Measurements from ENCODE around the gene BMPR1B. TPM values are rescaled to one million over a fixed set of nuclear protein-coding genes. Genes with fewer than 3 reads are reported as not detected.

Gene BMPR1B
- total RNA-seq, 3 donors from 2014 or later: 0.64 to 7.2 (median 2.0) TPM

GRCh38 chr4:95204267-95204844, 446.6 kb downstream of the BMPR1B start:
- H3K9me3 ChIP-seq: no peaks in the 10 kb centered on the region
- no peaks in the 10 kb centered on the region for H3K36me3 ChIP-seq
- no peak for TF ChIP-seq POLR2A (IDR thresholded peaks at IDR 0.05)
- TF ChIP-seq, protein P1, sequence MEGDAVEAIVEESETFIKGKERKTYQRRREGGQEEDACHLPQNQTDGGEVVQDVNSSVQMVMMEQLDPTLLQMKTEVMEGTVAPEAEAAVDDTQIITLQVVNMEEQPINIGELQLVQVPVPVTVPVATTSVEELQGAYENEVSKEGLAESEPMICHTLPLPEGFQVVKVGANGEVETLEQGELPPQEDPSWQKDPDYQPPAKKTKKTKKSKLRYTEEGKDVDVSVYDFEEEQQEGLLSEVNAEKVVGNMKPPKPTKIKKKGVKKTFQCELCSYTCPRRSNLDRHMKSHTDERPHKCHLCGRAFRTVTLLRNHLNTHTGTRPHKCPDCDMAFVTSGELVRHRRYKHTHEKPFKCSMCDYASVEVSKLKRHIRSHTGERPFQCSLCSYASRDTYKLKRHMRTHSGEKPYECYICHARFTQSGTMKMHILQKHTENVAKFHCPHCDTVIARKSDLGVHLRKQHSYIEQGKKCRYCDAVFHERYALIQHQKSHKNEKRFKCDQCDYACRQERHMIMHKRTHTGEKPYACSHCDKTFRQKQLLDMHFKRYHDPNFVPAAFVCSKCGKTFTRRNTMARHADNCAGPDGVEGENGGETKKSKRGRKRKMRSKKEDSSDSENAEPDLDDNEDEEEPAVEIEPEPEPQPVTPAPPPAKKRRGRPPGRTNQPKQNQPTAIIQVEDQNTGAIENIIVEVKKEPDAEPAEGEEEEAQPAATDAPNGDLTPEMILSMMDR (IDR thresholded peaks at IDR 0.05): no peak
- H3K4me3 ChIP-seq: no peak overlapping the region
- DNase-seq (ENCODE audit: low spot score in 2 of 2): no peak
- no peaks in the 10 kb centered on the region for H3K27me3 ChIP-seq
- intact Hi-C loops (cut with DNase I; ENCODE audit: low total_unique reads): no loop called here
- no peaks in the 10 kb centered on the region for H3K4me1 ChIP-seq
- no peak overlapping the region for H3K27ac ChIP-seq

DNA sequence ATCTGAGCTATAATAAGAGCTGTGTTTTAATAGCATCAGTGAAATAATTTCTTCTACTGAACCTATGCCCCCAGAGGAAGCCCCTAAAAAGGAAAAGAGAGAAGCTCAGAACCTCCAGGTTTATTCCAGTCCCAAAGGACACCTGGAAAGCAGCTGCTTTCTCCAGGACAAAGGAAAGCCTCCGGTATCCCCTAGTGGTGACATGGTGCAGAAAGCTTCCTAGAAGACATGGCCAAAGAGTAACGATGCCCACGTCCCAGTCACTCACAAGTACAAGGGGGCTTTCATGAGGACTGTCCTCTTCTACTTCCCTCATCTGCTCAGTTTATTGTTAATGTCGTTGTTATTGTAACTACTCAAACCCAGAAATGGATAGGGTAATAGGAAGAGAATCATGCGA, 447.1 kb downstream of the BMPR1B start:
- Histone ChIP-seq H3K4me1 (no peaks in the 10 kb centered on the region), H3K4me3 (no peak overlapping the region), H3K27ac (no peak overlapping the region), H3K9me3 (no peaks in the 10 kb centered on the region), H3K36me3 (no peaks in the 10 kb centered on the region), H3K27me3 (no peaks in the 10 kb centered on the region)
- TF ChIP-seq POLR2A (IDR thresholded peaks at IDR 0.05) (no peak), POLR2AphosphoS5 (IDR thresholded peaks at IDR 0.05) (no peak)
- TF ChIP-seq, protein P1 (IDR thresholded peaks at IDR 0.05): no peak
- intact Hi-C loops (cut with DNase I; ENCODE audit: low total_unique reads): no loop called here
- DNase-seq (ENCODE audit: low spot score in 2 of 2): no peak
